NCI-H460 (cell line): ENCODE data around the gene HOXC11. TPM values are rescaled to one million over a fixed set of nuclear protein-coding genes. Genes with fewer than 3 reads are reported as not detected.

Experiments used
- DNase-seq: peaks from one replicate; pipeline ENCODE4 v3.0.0-alpha.2; 2016; ENCODE audit warnings: low read depth; ENCODE audit errors: extremely low read depth
- total RNA-seq: library from RNA; depleted of rRNA; stranded (reverse); fragments of >200 nt; shearing (Covaris generic); gene quantifications from 2 replicates; pipeline ENCODE4 v1.2.3, GENCODE V29; 2014

The HOXC11 gene
- total RNA-seq, 1 experiment from 2014 or later: 0.42 TPM

DNA sequence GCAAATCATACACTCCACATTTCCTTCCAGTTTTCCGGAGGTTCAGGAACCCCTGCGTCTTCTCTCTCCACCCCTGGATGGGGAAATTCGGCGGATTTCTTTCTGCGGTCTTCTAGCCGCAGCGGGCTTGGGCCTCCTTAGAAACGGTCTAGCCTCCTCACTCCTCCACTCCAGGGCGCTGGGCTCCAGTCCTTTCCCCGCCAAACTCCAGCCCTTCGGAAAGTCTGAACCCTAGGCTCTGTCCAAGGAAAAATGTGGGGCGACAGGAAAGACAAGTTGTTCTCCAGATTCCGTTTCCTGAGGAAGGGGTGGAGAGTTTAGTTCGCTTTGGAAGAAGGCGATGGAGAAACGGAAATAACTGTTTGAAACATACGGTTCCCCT, 10.6 kb downstream of the HOXC11 start:
- DNase-seq: no peak

DNA sequence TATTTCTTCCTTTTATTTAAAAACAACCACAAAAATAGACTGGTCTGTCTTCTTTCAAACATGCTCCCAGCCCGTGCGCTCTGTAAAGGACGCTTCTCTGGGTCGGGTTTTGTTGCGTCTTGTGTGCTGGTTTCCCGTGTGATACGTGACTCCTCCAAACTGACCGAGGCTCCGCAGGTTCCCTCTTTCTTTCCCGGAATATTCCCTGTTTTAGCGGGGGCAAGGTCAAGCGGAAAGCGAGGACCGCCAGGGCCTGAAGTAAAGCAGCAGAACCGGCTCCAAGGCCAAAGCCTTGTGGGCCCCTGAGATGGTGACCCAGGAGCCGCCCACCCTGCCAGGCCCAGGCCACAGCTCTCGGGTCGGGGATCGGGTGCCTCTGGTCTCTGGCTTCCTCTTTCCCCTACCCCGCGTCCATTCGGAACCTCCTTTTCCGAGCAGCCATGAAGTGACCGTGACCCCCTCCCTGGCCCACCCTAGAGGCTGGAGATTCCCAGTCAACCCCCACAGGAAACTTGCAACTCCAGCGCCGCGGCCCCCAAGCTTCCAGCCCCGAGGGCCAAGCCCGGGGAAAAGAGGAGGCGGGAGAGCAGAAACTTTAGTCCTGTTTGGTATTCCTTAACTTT, 11.1 kb downstream of the HOXC11 start:
- DNase-seq: no peak

DNA sequence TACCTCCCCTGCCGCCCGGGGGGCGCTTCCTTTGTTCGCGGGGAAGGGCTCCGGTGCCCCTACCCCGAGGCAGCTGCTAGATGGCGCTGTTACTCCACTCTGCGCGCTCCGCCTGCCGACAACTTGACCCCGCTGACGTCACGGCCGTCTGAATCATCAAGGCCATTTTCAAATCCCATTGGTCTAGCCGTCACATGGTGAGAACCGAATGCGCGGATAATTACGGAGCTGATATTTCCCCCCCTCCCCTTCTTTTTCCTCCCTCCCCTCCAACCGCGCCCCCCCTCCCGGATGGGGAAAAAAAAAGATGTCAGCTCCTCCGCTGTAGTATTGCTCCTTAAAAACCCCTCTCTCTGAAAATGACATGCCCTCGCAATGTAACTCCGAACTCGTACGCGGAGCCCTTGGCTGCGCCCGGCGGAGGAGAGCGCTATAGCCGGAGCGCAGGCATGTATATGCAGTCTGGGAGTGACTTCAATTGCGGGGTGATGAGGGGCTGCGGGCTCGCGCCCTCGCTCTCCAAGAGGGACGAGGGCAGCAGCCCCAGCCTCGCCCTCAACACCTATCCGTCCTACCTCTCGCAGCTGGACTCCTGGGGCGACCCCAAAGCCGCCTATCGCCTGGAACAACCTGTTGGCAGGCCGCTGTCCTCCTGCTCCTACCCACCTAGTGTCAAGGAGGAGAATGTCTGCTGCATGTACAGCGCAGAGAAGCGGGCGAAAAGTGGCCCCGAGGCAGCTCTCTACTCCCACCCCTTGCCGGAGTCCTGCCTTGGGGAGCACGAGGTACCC, 12.2 kb downstream of the HOXC11 start, which contains the start of gene HOXC10:
Gene HOXC10, plus strand, starts transcription at position 246 of the 791 bp plus-strand sequence. Its CDS starts 114 bp downstream, at position 360.
- DNase-seq: peak; percentile 96

DNA sequence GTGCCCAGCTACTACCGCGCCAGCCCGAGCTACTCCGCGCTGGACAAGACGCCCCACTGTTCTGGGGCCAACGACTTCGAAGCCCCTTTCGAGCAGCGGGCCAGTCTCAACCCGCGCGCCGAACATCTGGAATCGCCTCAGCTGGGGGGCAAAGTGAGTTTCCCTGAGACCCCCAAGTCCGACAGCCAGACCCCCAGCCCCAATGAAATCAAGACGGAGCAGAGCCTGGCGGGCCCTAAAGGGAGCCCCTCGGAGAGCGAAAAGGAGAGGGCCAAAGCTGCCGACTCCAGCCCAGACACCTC, 12.7 kb downstream of the HOXC11 start:
- DNase-seq: no peak

DNA sequence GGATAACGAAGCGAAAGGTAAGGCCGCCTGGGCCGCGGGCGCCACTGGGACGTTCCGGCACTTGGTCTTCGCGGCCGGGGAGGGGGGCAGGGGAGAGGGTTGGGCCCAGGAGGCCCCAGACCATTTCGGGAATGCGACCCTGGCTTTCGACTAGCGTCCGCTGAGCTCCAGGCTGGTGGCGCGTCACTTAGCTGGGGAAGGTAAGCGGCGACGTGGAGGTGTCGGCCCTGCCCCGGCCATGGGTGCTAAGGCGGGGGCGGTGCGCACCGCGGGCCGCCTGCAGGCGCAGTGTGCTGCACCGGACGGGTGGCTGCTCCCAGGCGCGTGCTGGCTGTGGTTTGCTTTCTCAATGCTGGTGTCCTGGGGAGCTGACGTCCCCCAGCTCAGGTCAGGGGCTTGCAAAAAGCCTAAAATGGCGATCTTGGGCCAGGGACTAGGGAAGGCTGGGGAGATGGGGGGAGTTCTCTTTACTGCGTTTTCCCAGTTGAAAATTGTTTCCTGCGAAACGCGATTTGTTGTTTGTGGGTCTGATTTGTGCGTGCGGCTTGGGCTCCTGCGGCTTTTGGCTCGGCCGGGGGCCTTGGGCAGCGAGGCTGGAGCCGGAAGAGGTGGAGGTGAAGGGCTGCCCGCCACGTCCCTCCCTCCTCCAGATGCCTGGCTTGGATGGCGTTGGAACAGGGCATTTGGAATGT, 13.2 kb downstream of the HOXC11 start:
- no peak for DNase-seq

DNA sequence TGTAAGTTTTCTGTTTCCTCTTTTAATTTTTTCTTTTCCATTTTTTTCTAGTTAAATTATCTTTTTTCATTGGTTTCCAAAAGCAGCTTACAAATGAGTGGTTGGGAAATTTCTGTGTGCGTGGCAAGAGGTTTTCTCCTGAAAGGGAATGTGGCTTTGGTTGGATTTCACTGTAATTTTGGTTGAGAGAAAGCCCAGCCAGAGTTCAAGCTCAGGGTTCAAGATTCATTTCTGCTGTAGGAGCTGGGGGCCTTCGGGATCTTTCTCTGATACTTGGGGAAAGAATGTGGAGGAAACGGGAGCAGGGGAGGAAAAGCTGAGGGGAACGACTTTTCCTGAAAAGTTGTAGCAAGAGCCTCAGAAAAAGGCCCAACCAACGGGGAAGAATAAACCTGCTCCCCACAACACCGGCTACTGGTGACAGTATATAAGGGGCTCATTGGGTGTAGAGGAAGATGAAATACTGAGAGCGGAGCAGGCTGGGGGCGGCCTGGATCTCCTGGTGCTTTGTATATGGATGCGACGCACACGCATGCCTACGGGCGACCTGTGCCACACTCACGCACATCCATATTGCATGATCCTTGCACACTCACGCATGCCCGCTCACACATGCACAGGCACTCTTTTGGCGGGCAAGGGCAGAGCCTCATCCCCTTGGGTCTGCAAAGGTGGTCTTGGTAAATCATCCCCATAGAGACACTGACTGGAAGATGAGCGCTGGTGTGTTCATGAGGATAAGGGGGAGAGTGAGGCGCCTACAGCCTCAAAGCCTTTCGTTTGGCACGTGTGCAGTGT, 14.0 kb downstream of the HOXC11 start:
- no peak for DNase-seq

DNA sequence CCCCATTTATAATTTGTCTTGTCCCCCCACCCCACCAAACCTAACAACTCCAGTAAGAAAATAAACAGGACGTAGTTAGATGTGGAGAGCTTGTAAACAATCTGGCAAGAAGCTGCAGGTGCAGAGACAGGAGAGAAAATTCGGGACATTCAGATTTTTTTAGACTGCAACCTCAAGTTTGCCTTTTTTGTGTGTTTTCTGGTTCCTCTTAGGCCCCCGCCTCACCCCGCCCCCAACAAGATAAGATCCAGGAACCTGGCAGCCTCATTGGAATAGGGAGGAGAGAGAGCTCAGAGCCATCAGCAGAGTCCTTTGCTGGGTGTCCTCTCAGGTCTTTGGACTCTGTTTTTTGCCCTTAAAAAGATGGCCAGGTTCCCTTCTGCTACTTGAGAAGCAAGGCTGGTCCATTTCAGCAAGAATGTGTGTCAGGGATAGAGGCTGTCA, 14.9 kb downstream of the HOXC11 start:
- DNase-seq: no peak

DNA sequence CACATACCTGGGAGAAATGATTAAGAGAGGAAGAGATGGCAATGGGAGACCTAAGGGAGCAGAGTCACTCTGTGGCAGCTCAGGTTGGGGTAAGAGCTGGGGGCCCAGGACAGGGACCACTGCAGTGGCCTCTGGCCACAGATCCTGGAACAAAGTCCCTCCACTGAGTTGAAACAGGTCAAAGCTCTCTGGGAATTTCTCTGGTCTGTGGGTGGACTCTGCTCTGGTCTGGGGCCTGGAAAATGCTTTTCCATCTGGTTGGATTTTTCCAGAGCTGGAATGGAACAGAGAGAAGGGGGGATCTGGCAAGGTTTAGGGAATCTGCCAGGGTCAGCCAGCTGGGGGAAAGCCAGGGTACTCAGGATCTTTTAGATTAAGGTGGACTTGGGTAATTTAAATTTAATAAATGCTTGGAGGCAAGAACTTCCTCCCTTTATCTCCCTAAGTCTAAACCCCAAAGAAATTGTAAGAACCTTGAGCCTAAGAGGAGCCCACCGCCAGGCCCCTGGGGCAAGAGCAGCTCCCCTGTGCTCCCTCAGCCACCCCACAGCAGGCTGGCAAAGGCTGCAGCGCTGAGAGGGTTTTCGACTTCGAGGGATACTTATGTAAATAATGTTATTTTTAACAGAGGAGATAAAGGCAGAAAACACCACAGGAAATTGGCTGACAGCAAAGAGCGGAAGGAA, 15.8 kb downstream of the HOXC11 start:
- DNase-seq: no peak

DNA sequence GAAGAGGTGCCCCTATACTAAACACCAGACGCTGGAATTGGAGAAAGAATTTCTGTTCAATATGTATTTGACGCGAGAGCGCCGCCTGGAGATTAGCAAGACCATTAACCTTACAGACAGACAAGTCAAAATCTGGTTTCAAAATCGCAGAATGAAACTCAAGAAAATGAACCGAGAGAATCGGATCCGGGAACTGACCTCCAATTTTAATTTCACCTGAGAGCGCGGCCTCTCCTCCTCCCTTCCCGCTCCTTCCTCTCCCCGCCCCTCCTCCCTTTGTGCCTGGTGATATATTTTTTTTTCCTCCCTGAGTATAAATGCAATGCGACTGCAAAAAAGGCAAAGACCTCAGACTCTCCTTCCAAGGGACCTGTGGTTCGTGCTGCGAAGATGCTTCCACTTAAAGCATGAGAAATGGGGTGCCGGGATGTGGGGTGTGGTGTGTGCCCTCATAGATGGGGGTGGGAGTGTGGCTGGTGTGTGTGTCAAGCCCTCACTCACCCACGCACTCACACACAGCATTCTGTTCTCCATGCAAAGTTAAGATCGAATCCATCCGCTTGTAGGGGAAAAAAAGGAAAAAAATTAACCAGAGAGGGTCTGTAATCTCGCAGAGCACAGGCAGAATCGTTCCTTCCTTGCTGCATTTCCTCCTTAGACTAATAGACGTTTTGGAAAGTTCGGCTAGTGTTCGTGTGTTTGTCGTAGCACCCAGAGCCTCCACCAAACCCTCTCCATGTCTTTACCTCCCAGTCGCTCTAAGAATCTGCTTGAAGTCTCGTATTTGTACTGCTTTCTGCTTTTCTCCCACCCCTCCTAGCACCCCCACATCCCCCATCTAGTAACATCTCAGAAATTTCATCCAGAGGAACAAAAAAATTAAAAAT, 16.5 kb downstream of the HOXC11 start:
- DNase-seq: peak; percentile 55

DNA sequence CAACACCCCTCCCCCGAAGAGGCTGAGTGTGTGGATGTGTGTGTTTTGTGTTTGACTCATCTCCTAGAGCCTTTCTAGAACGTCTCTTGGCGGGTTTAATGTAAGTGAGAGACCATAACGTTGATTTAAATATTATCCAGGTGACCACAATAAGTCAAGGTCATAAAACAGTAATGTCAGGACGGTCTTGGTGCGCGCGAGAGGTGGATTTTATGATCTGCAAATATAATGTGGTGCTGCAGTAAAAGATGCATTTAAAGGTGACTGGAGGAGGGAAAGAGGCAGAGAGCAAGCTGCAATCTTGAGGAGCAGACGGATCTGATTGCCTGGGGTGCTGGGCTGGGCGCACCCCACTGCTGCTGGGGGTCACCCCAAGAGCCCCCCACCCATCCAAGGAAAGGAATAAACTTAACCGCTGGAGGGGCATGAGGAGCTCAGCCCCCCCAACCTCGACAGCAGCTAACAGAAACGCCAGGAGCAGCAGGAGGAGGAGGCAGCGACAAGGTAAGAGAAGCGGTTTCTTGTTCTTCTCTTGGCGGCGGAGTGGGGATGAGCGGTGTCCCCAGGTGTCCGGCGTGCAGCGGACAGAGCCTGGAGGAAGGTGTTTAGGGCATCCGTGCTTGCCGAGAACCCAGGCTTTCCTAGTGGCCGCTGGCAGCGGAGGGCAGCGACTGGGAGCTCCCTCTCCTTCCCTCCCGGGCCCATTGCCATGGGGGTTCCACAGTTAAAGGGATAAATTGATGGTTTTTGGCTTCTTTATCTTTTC, 17.6 kb downstream of the HOXC11 start:
- no peak for DNase-seq

DNA sequence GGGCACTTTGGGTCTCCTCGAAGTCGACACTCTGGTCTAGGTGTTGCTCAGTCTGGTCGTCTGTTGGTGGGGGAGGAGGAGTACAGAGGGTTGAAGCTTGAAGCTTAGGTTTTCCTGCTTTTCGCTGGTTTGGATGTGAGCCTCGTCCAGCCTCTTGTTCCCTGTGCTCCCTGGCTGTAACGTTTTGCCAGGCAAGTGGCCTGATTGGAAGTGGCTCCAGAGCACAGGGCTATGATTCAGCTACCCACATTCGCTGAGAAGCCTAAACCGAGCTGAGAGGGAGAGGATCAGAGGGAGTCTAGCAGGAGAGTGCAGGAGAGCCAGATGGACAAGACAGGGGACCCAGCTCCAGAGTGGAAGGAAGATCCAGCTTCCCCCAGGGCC, 18.1 kb downstream of the HOXC11 start:
- no peak for DNase-seq

DNA sequence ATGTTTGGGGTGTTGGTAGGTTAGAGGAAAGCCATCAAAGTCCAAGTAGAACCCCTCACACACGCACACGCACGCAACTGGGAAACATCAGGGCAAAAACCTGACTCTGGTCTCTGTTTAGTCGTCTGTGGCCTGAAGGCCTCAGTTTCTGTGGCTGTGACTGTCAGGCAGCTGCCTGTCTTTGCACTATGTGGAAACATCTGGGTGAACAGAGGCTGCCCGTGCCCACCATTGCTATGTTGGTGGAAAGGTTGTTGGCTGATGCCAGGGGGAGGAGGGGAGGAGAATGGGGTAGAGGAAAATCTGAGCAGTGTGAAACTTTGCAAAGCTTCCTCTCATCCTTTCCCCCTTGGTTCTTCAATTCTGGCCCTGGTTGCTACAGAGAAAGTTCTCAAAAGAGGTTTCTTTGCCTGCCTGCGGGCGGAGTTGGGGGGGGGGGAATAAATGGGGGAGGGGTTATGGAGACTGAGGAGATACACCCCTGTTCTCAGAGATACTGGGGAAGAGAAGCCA, 19.5 kb downstream of the HOXC11 start:
- DNase-seq: no peak

DNA sequence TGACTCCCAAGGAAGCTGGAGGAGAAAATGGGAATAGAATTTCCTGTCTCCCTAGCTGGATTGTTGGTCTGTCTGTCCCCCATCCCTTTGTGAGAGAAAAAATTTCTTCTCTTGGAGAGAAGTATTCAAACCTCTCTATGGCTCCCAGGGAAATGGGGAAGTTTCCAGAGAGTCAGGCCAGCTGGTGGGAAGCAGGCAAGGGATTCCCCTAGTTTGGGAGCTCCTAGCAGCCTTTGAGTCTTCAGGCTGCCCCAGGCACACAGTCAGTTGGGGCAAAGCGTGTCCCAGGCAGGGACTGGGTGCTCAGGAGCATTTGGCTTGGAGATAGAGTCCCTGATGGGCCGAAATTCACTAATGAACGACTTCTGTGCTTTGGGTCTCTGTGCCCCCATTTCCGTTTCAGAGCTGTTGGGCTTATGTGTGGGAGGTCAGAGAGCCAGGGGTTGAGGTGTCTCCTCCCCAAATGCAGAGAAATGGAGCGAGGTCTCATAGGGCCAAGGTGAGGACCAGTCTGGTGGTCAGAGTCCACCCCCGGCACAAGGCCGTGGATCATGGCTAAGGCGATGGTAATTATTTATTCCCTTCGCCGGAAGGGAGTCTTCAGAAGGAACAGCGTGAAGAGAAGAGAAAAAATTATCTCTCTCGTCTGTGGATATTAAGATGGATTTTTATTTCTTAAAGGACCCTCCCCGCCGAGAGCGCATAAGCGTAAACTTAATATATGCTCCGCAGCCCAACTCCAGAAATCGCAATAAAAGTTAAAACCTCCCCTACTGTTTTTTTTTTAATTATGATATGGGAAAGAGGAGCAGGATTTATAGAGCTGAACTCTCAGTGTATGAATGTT, 20.5 kb downstream of the HOXC11 start:
- DNase-seq: no peak

DNA sequence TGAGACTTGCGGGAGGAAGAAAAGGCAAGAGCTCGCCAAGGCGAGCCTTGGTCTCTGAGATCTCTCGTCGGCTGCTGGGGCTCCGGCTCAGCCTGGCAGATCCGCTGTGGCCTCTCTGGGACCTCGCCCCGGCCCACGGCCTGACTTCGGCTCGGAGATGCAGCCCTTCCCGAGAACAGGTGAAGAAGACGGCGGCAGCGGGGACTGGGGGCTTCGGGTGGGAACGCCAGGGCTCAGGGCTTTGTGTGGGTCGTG, 21.0 kb downstream of the HOXC11 start:
- no peak for DNase-seq

DNA sequence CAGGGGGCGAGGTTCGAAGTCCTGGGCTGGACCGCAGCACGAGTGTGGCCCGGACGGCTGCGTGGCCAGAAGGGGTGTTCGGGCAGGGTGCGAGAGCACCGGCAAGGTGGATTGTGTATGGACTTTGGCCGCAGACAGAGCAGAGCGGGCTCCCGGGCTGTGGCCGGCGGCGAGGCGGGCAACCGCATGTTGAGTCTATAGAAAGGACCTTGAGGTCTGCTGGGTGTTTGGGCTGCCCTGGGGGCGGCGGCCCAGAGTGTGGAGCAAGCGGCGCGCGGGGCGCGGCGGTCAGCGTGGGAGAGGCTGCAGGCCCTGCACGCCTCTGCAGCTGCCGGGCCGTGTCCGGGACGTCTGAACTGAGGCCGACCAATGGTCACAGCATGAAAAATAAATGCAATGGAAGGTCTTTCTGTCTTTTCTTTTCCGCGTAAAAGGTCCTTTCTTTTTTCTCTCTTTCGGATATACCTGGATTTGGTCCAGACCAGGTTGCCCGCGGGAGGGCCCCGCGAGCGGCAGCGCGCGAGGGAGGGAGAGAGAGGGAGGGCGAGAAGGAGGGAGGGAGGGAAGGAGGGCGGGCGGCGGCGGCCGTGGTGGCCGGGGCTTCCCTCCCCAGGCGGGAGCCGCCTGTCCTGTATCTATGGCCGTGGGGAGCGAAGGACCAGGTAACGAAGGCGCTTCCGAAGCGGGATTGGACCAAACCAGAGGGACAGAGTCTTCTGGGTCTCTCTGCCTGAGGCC, 21.5 kb downstream of the HOXC11 start:
- DNase-seq: no peak

DNA sequence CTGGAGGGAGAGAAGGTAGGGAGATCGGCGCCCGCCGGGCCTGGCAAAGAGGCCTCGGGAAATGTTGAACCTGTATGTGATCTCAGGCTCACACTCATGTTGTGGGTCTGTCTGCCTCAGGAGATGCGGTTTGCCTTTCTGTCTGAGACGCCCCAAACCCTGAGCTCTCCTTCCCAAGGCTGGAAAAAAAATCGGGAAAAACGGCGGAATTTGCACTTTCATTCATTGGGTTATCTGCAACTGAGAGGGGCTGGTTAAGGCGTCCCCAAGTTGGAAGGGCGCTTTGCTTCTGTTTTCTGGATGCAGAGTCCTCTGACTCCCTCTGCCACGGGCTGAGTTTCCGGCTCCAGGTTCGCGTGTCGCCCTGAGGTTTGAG, 22.1 kb downstream of the HOXC11 start:
- peak; percentile 2 for DNase-seq
